ENCODE data around the gene NELFA.

GRCh38 chr4:2048831-2049230, 40.1 kb upstream of the NELFA start:
- no peak for TF ChIP-seq POLR2A (IDR thresholded peaks at IDR 0.05; ENCODE audit: low read length)
- no peak for TF ChIP-seq GATA1 (IDR thresholded peaks at IDR 0.05; ENCODE audit: low read depth, low read length)
